ENCODE measurements around the gene USP49.

USP49 gene

GRCh38 chr6:41757931-41758640 lies 137.1 kb downstream of the USP49 start:
- no peak for TF ChIP-seq POU2F2 (IDR thresholded peaks at IDR 0.05; ENCODE audit: low read depth, low read length)
- FAIRE-seq (no peak), DNase-seq (ENCODE audit: insufficient read length, low spot score) (no peak)

- FAIRE-seq (no peak), DNase-seq (ENCODE audit: insufficient read length, low spot score) (no peak)
- TF ChIP-seq TAF1 (IDR thresholded peaks at IDR 0.05; ENCODE audit: low read depth, low read length), result no peak
- TF ChIP-seq PAX5 (IDR thresholded peaks at IDR 0.05; ENCODE audit: insufficient read depth, low read length, severe bottlenecking), result no peak
- TF ChIP-seq POU2F2 (IDR thresholded peaks at IDR 0.05; ENCODE audit: low read depth, low read length), result no peak
- TF ChIP-seq POLR2AphosphoS5 (IDR thresholded peaks at IDR 0.05; ENCODE audit: low read depth, low read length), result no peak
- no peak for TF ChIP-seq SPI1 (IDR thresholded peaks at IDR 0.05; ENCODE audit: low read depth, low read length)
- no peak for TF ChIP-seq POLR2A (IDR thresholded peaks at IDR 0.05; ENCODE audit: low read depth, low read length)
These were observed 137.9 kb downstream of the USP49 start for GRCh38 chr6:41757271-41757670.

GRCh38 chr6:41756354-41756753 lies 138.8 kb downstream of the USP49 start:
- TF ChIP-seq PAX5 (IDR thresholded peaks at IDR 0.05; ENCODE audit: insufficient read depth, low read length, severe bottlenecking) (no peak), POU2F2 (IDR thresholded peaks at IDR 0.05; ENCODE audit: low read depth, low read length) (no peak), SPI1 (IDR thresholded peaks at IDR 0.05; ENCODE audit: low read depth, low read length) (no peak), POLR2AphosphoS5 (IDR thresholded peaks at IDR 0.05; ENCODE audit: low read depth, low read length) (no peak), POLR2A (IDR thresholded peaks at IDR 0.05; ENCODE audit: low read depth, low read length) (no peak), TAF1 (IDR thresholded peaks at IDR 0.05; ENCODE audit: low read depth, low read length) (no peak)
- DNase-seq (ENCODE audit: insufficient read length, low spot score) (no peak), FAIRE-seq (no peak)

- TF ChIP-seq TAF1 (IDR thresholded peaks at IDR 0.05; ENCODE audit: low read depth, low read length) (no peak), POLR2AphosphoS5 (IDR thresholded peaks at IDR 0.05; ENCODE audit: low read depth, low read length) (no peak), SPI1 (IDR thresholded peaks at IDR 0.05; ENCODE audit: low read depth, low read length) (no peak), PAX5 (IDR thresholded peaks at IDR 0.05; ENCODE audit: insufficient read depth, low read length, severe bottlenecking) (no peak), POU2F2 (IDR thresholded peaks at IDR 0.05; ENCODE audit: low read depth, low read length) (no peak), POLR2A (IDR thresholded peaks at IDR 0.05; ENCODE audit: low read depth, low read length) (no peak)
- FAIRE-seq, result no peak
- no peak for DNase-seq (ENCODE audit: insufficient read length, low spot score)
These were observed 139.3 kb downstream of the USP49 start for GRCh38 chr6:41755895-41756294.

- TF ChIP-seq POU2F2 (IDR thresholded peaks at IDR 0.05; ENCODE audit: low read depth, low read length), result no peak
- no peak for TF ChIP-seq SPI1 (IDR thresholded peaks at IDR 0.05; ENCODE audit: low read depth, low read length)
- TF ChIP-seq PAX5 (IDR thresholded peaks at IDR 0.05; ENCODE audit: insufficient read depth, low read length, severe bottlenecking), result no peak
- no peak for TF ChIP-seq TAF1 (IDR thresholded peaks at IDR 0.05; ENCODE audit: low read depth, low read length)
- no peak for FAIRE-seq
- no peak for DNase-seq (ENCODE audit: insufficient read length, low spot score)
These were observed 144.8 kb downstream of the USP49 start for GRCh38 chr6:41750374-41750773.

- no peak for FAIRE-seq
- DNase-seq (ENCODE audit: insufficient read length, low spot score), result no peak
- TF ChIP-seq POU2F2 (IDR thresholded peaks at IDR 0.05; ENCODE audit: low read depth, low read length), result no peak
- no peak for TF ChIP-seq PAX5 (IDR thresholded peaks at IDR 0.05; ENCODE audit: insufficient read depth, low read length, severe bottlenecking)
- TF ChIP-seq POLR2AphosphoS5 (IDR thresholded peaks at IDR 0.05; ENCODE audit: low read depth, low read length), result no peak
- TF ChIP-seq POLR2A (IDR thresholded peaks at IDR 0.05; ENCODE audit: low read depth, low read length), result no peak
- TF ChIP-seq SPI1 (IDR thresholded peaks at IDR 0.05; ENCODE audit: low read depth, low read length), result no peak
- no peak for TF ChIP-seq TAF1 (IDR thresholded peaks at IDR 0.05; ENCODE audit: low read depth, low read length)
These were observed 146.6 kb downstream of the USP49 start for GRCh38 chr6:41748542-41748941.

- FAIRE-seq (no peak), DNase-seq (ENCODE audit: insufficient read length, low spot score) (no peak)
- TF ChIP-seq PAX5 (IDR thresholded peaks at IDR 0.05; ENCODE audit: insufficient read depth, low read length, severe bottlenecking) (no peak), SPI1 (IDR thresholded peaks at IDR 0.05; ENCODE audit: low read depth, low read length) (no peak), POLR2A (IDR thresholded peaks at IDR 0.05; ENCODE audit: low read depth, low read length) (no peak), POU2F2 (IDR thresholded peaks at IDR 0.05; ENCODE audit: low read depth, low read length) (no peak), TAF1 (IDR thresholded peaks at IDR 0.05; ENCODE audit: low read depth, low read length) (no peak), POLR2AphosphoS5 (IDR thresholded peaks at IDR 0.05; ENCODE audit: low read depth, low read length) (no peak)
These were observed 147.1 kb downstream of the USP49 start for GRCh38 chr6:41748102-41748477.

GRCh38 chr6:41747256-41748101 lies 147.7 kb downstream of the USP49 start, which contains the start of gene PGC:
PGC (minus strand) TSS chr6:41747397; CDS start chr6:41747334, 63 bp downstream.
- no peak for DNase-seq (ENCODE audit: insufficient read length, low spot score)
- FAIRE-seq, result no peak
- no peak for TF ChIP-seq PAX5 (IDR thresholded peaks at IDR 0.05; ENCODE audit: insufficient read depth, low read length, severe bottlenecking)

- TF ChIP-seq SPI1 (IDR thresholded peaks at IDR 0.05; ENCODE audit: low read depth, low read length), result no peak
- TF ChIP-seq POLR2AphosphoS5 (IDR thresholded peaks at IDR 0.05; ENCODE audit: low read depth, low read length), result no peak
- TF ChIP-seq PAX5 (IDR thresholded peaks at IDR 0.05; ENCODE audit: insufficient read depth, low read length, severe bottlenecking), result no peak
- TF ChIP-seq POU2F2 (IDR thresholded peaks at IDR 0.05; ENCODE audit: low read depth, low read length), result no peak
- no peak for TF ChIP-seq POLR2A (IDR thresholded peaks at IDR 0.05; ENCODE audit: low read depth, low read length)
- TF ChIP-seq TAF1 (IDR thresholded peaks at IDR 0.05; ENCODE audit: low read depth, low read length), result no peak
- FAIRE-seq (no peak), DNase-seq (ENCODE audit: insufficient read length, low spot score) (no peak)
These were observed 149.1 kb downstream of the USP49 start for GRCh38 chr6:41746107-41746506.

Measured in GM12891 (cell line).